HG03457 (cell line): ENCODE data around the gene FBXL16.

Source experiments
- ATAC-seq: cut with Tn5 transposase; IDR thresholded peaks from one replicate; pipeline ENCODE4 v1.9.1; 2021; ENCODE audit warnings: moderate number of reproducible peaks; ENCODE audit not compliant: unreplicated experiment

Gene FBXL16

GRCh38 chr16:734981-735881 is 29.6 kb upstream of the FBXL16 start:
- no peak for ATAC-seq

- ATAC-seq: no peak
Observed at GRCh38 chr16:734208-734980, 28.8 kb upstream of the FBXL16 start.

- ATAC-seq: no peak
Observed at GRCh38 chr16:733382-734207, 28.0 kb upstream of the FBXL16 start.

- no peak for ATAC-seq
Observed at GRCh38 chr16:732936-733335, 27.3 kb upstream of the FBXL16 start.

- no peak for ATAC-seq
Observed at GRCh38 chr16:732332-732731, 26.7 kb upstream of the FBXL16 start.

- no peak for ATAC-seq
Observed at GRCh38 chr16:730666-731509, 25.3 kb upstream of the FBXL16 start.

- no peak for ATAC-seq
Observed at GRCh38 chr16:729768-730665, 24.4 kb upstream of the FBXL16 start.

GRCh38 chr16:728890-729744 is 23.5 kb upstream of the FBXL16 start:
- ATAC-seq: no peak

GRCh38 chr16:728131-728889 is 22.7 kb upstream of the FBXL16 start:
- no peak for ATAC-seq

- no peak for ATAC-seq
Observed at GRCh38 chr16:727291-727977, 21.8 kb upstream of the FBXL16 start.

- no peak for ATAC-seq
Observed at GRCh38 chr16:726438-727290, 21.1 kb upstream of the FBXL16 start, which contains the start of the genes CCDC78 and HAGHL. Gene CCDC78 (minus strand): TSS chr16:726443. CDS start chr16:726367, 76 bp downstream. Gene HAGHL (plus strand): TSS chr16:727106. CDS start chr16:727510, 404 bp downstream.

- no peak for ATAC-seq
Observed at GRCh38 chr16:726188-726437, 20.5 kb upstream of the FBXL16 start.

- ATAC-seq: no peak
Observed at GRCh38 chr16:725463-726187, 20.0 kb upstream of the FBXL16 start.

GRCh38 chr16:725041-725376 is 19.4 kb upstream of the FBXL16 start:
- no peak for ATAC-seq

- ATAC-seq: no peak
Observed at GRCh38 chr16:724188-725040, 18.8 kb upstream of the FBXL16 start.
